Psoas muscle (tissue), 8 donors: ENCODE results near the gene SMAP1. TPM values are rescaled to one million over a fixed set of nuclear protein-coding genes. Genes with fewer than 3 reads are reported as not detected.
A peak's percentile ranks its signal among the peaks of the same experiment; 100 is the strongest.

Experiments
- ATAC-seq, 4 donors: fragments of 200-7000 bp; cut with Tn5 transposase; one replicate each; pipeline ENCODE4 v1.9.1; 2020; ENCODE audit warnings: moderate library complexity in 3 of 4, mild to moderate bottlenecking in 2 of 4
- DNase-seq, 2 donors: peaks; one replicate each; pipeline ENCODE4 v3.0.0-alpha.2; 2020
- H3K27ac ChIP-seq: fragments of 200-600 bp; one replicate; pipeline ENCODE4 v1.8.0; 2022
- H3K27me3 ChIP-seq, 3 donors: fragments of 200-600 bp in 1 of 3; one replicate each; pipeline versions ENCODE4 v1.6.1 to v1.8.0; 2013 to 2022; ENCODE audit warnings: low read length in 2 of 3, mild to moderate bottlenecking in 2 of 3, moderate library complexity in 1 of 3; ENCODE audit not compliant: insufficient read depth in 3 of 3
- H3K36me3 ChIP-seq, 2 donors: fragments of 200-600 bp in 1 of 2; one replicate each; pipeline versions ENCODE4 v1.6.1 to v1.8.0; 2013 to 2022; ENCODE audit warnings: low read depth in 1 of 2, mild to moderate bottlenecking in 1 of 2, moderate library complexity in 1 of 2; ENCODE audit not compliant: insufficient read depth in 1 of 2
- H3K4me1 ChIP-seq: fragments of 200-600 bp; one replicate; pipeline ENCODE4 v1.8.0; 2022
- H3K4me3 ChIP-seq: fragments of 200-600 bp; one replicate; pipeline ENCODE4 v1.8.0; 2022; ENCODE audit warnings: mild to moderate bottlenecking
- H3K9me3 ChIP-seq: fragments of 200-600 bp; one replicate; pipeline ENCODE4 v1.8.0; 2022
- CTCF ChIP-seq: fragments of 200-600 bp; IDR thresholded peaks from one replicate; pipeline ENCODE4 v1.8.0; 2022; ENCODE audit warnings: antibody characterized with exemption
- WGBS, 3 donors: extraction: QIAGEN DNeasy Blood & Tissue Kit; methylation state at CpG; one replicate each; pipeline versions ENCODE4 v1.1.6 to v1.1.7; 2013; 5-methylcytosine and 5-hydroxymethylcytosine counted together
- intact Hi-C, 2 donors: fragments of 100-400 bp; cut with DNase I; formaldehyde crosslinking; loops; one replicate each; pipeline versions ENCODE4 v1.11.0 to v1.14.2; 2022
- polyA plus RNA-seq, 3 donors: library from polyadenylated mRNA; stranded (reverse); fragments of 200-250 nt; gene quantifications; one replicate each; pipeline ENCODE4 v1.2.3, GENCODE V29; 2013
- total RNA-seq, 4 donors: library from RNA; stranded (reverse); fragmentation: NEBNext Ultra II Directional in 2 of 4; extraction: Animal tissue kit (Norgen Biotek cat#: 25700) in 2 of 4; gene quantifications; one replicate each; pipeline versions ENCODE4 v1.2.1 to v1.2.4, GENCODE V29; 2021 to 2023
- donor health status: healthy with polysubstance abuse.
- donor health status: DM: no; HTN: no; CAD: no; lungs with moderate emphysema.
- donor health status: Bipolar disorder and iron deficiency.
- donor health status: healthy.
- donor health status: DM: yes; HTN: yes; CAD: no.
- donor health status: DM: no; HTN: no; CAD: no.
- donor health status: DM: no; HTN: no; CAD: no.
- donor health status: DM: yes; HTN: yes; CAD: no.

SMAP1 gene
- total and polyA plus RNA-seq, 7 donors = 19.0 to 40.2 (median 24.0) TPM

- Histone ChIP-seq H3K27ac (no peak overlapping the region), H3K9me3 (no peaks in the 10 kb centered on the region), H3K27me3 (no peaks in the 10 kb centered on the region), H3K36me3 (peaks cover 0 to 1% of the 10 kb centered on the region in 2 donors), H3K4me1 (no peaks in the 10 kb centered on the region), H3K4me3 (no peak overlapping the region)
- no peak for TF ChIP-seq CTCF
- WGBS, 3 donors = 42 to 53% (median 50%) methylated on average over 1 of the region's 1 CpG
- no peak for DNase-seq
- intact Hi-C loops = no loop called here
- ATAC-seq = peak in 1 of 4 donors; percentile 68
These were observed 26.7 kb downstream of the SMAP1 start for GRCh38 chr6:70694371-70694770.

GRCh38 chr6:70700922-70701876 is 33.5 kb downstream of the SMAP1 start:
- intact Hi-C loops = no loop called here
- Histone ChIP-seq H3K9me3 (no peaks in the 10 kb centered on the region), H3K27ac (no peak overlapping the region), H3K36me3 (peaks cover 0 to 3% of the 10 kb centered on the region in 2 donors), H3K4me3 (no peak overlapping the region), H3K27me3 (no peaks in the 10 kb centered on the region), H3K4me1 (peaks cover 13% of the 10 kb centered on the region)
- TF ChIP-seq CTCF = no peak
- ATAC-seq = peak; percentile 58 to 75 (median 68)
- 62 to 72% (median 67%) methylated on average over 10 of the region's 10 CpGs for WGBS, 3 donors
- peak in 1 of 2 donors; percentile 26 for DNase-seq

- no peak for TF ChIP-seq CTCF
- DNase-seq = no peak
- intact Hi-C loops = loop anchor here (2.0 to 5.0 kb wide), 2 partner anchors 179 to 252 kb away; partner anchors contain the start of gene B3GAT2 (in 1 of the 2)
These were observed 38.1 kb downstream of the SMAP1 start for GRCh38 chr6:70705772-70706171.

GRCh38 chr6:70706491-70707123 is 38.9 kb downstream of the SMAP1 start:
- 1 to 2% (median 1%) methylated on average over 3 of the region's 3 CpGs for WGBS, 3 donors
- Histone ChIP-seq H3K4me1 (peaks cover 12% of the 10 kb centered on the region), H3K36me3 (no peaks in the 10 kb centered on the region), H3K27me3 (no peaks in the 10 kb centered on the region), H3K4me3 (no peak overlapping the region), H3K27ac (no peak overlapping the region), H3K9me3 (no peaks in the 10 kb centered on the region)
- DNase-seq (no peak), ATAC-seq (peak in 1 of 4 donors; percentile 58)
- TF ChIP-seq CTCF = peak; percentile 74
- intact Hi-C loops = loop anchor here (2.0 to 5.0 kb wide), 2 partner anchors 178 to 251 kb away; partner anchors contain the start of gene B3GAT2 (in 1 of the 2)

More at GRCh38 chr6:70705772-70706171, 38.1 kb downstream of the SMAP1 start:
- H3K27ac ChIP-seq = no peak overlapping the region
- no peaks in the 10 kb centered on the region for H3K27me3 ChIP-seq
- H3K36me3 ChIP-seq = no peaks in the 10 kb centered on the region
- ATAC-seq = no peak
- no peak overlapping the region for H3K4me3 ChIP-seq
- 94 to 98% (median 96%) methylated on average over 2 of the region's 2 CpGs for WGBS, 3 donors
- no peaks in the 10 kb centered on the region for H3K9me3 ChIP-seq
- H3K4me1 ChIP-seq = peaks cover 12% of the 10 kb centered on the region
